ENCODE results near the gene RAC2.

GRCh38 chr22:37204045-37204655, 39.9 kb downstream of the RAC2 start:
- no peak for TF ChIP-seq POLR2A (IDR thresholded peaks at IDR 0.05)
- TF ChIP-seq, protein P1, sequence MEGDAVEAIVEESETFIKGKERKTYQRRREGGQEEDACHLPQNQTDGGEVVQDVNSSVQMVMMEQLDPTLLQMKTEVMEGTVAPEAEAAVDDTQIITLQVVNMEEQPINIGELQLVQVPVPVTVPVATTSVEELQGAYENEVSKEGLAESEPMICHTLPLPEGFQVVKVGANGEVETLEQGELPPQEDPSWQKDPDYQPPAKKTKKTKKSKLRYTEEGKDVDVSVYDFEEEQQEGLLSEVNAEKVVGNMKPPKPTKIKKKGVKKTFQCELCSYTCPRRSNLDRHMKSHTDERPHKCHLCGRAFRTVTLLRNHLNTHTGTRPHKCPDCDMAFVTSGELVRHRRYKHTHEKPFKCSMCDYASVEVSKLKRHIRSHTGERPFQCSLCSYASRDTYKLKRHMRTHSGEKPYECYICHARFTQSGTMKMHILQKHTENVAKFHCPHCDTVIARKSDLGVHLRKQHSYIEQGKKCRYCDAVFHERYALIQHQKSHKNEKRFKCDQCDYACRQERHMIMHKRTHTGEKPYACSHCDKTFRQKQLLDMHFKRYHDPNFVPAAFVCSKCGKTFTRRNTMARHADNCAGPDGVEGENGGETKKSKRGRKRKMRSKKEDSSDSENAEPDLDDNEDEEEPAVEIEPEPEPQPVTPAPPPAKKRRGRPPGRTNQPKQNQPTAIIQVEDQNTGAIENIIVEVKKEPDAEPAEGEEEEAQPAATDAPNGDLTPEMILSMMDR (IDR thresholded peaks at IDR 0.05): no peak
- no peak for TF ChIP-seq EP300 (IDR thresholded peaks at IDR 0.05)
- no peak for TF ChIP-seq POLR2AphosphoS5 (IDR thresholded peaks at IDR 0.05)
